A673 (cell line): Measurements from ENCODE around the gene CFAP300. TPM values are rescaled to one million over a fixed set of nuclear protein-coding genes. Genes with fewer than 3 reads are reported as not detected.

Experiments used
- BruUV-seq: library from RNA; stranded (reverse); fragments of 400-500 nt; replicated peaks from 2 replicates; lab custom pipeline; 2021; lab: Mats Ljungman, UMichigan
- CTCF ChIA-PET: fragments of 300-600 bp; sonication (Branson Sonifier 250); formaldehyde crosslinking; loops from one replicate; lab custom pipeline; 2022; ENCODE audit warnings: antibody characterized with exemption; lab: Charles Lee
- POLR2A ChIA-PET: fragments of 300-600 bp; sonication (Branson Sonifier 250); formaldehyde crosslinking; loops from one replicate; lab custom pipeline; 2022; ENCODE audit warnings: antibody characterized with exemption; ENCODE audit not compliant: low non-redundant PET; lab: Charles Lee
- DNase-seq: peaks from one replicate; pipeline ENCODE4 v3.0.0-alpha.2; 2015; ENCODE audit warnings: low spot score
- H3K27ac ChIP-seq: fragments of 200-600 bp; sonication (generic); 2 replicates; pipeline ENCODE4 v1.5.1; 2016; ENCODE audit warnings: mixed run types, low read depth, mild to moderate bottlenecking, mixed read lengths, antibody characterized with exemption, low read length; ENCODE audit not compliant: poor library complexity, severe bottlenecking
- H3K27me3 ChIP-seq: fragments of 200-600 bp; sonication (generic); replicated peaks from 2 replicates; pipeline ENCODE4 v1.6.1; 2017; ENCODE audit warnings: mixed run types, low read depth, mild to moderate bottlenecking, mixed read lengths, antibody characterized with exemption, low read length; ENCODE audit not compliant: insufficient read depth, poor library complexity
- H3K36me3 ChIP-seq: fragments of 200-600 bp; sonication (generic); 2 replicates; pipeline ENCODE4 v1.6.1; 2016; ENCODE audit warnings: mixed run types, mild to moderate bottlenecking, mixed read lengths, antibody characterized with exemption, low read length; ENCODE audit not compliant: insufficient read depth, poor library complexity, severe bottlenecking
- H3K4me1 ChIP-seq: fragments of 200-600 bp; sonication (generic); 2 replicates; pipeline ENCODE4 v1.6.1; 2017; ENCODE audit warnings: mixed run types, mild to moderate bottlenecking, mixed read lengths, antibody characterized with exemption, low read length; ENCODE audit not compliant: insufficient read depth, poor library complexity, severe bottlenecking
- H3K4me3 ChIP-seq: fragments of 200-600 bp; sonication (generic); 2 replicates; pipeline ENCODE4 v1.5.1; 2016; ENCODE audit warnings: low read depth, mixed run types, mild to moderate bottlenecking, mixed read lengths, low read length; ENCODE audit not compliant: poor library complexity, severe bottlenecking
- H3K9me3 ChIP-seq: fragments of 200-600 bp; sonication (generic); 2 replicates; pipeline ENCODE4 v1.6.1; 2016; ENCODE audit warnings: mixed run types, low read depth, mild to moderate bottlenecking, mixed read lengths, antibody characterized with exemption, low read length; ENCODE audit not compliant: poor library complexity, severe bottlenecking
- CTCF ChIP-seq: fragments of 300-800, 200-600 bp; sonication (generic); conservative IDR thresholded peaks from 2 replicates; pipeline ENCODE4 v1.5.1; 2017; ENCODE audit warnings: low read depth, mild to moderate bottlenecking, antibody characterized with exemption, low read length, moderate library complexity, mixed read lengths
- EZH2 ChIP-seq: fragments of 200-600 bp; sonication (generic); IDR thresholded peaks from 2 replicates; pipeline ENCODE4 v1.6.1; 2017; ENCODE audit warnings: borderline replicate concordance, low read depth, mild to moderate bottlenecking, mixed read lengths, antibody characterized with exemption, low read length; ENCODE audit not compliant: poor library complexity, severe bottlenecking
- intact Hi-C: fragments of 100-400 bp; cut with micrococcal nuclease; formaldehyde crosslinking; loops from one replicate; pipeline ENCODE4 v1.10.0; 2022; ENCODE audit not compliant: unreplicated experiment
- total RNA-seq: library from RNA; stranded (reverse); gene quantifications from 2 replicates; pipeline ENCODE4 v1.2.3, GENCODE V29; 2021

Gene CFAP300
- total RNA-seq, 1 experiment from 2014 or later, result 10.9 TPM

- TF ChIP-seq CTCF, result no peak
- TF ChIP-seq EZH2, result no peak
- ChIA-PET CTCF (no interaction called here), POLR2A (no interaction called here)
- no TSS peak for BruUV-seq
- Histone ChIP-seq H3K36me3 (no peaks in the 10 kb centered on the region), H3K9me3 (peaks cover 21% of the 10 kb centered on the region), H3K4me1 (no peaks in the 10 kb centered on the region), H3K27ac (no peak overlapping the region), H3K27me3 (no peaks in the 10 kb centered on the region), H3K4me3 (no peak overlapping the region)
- DNase-seq, result no peak
- intact Hi-C loops, result no loop called here
These were observed 23.5 kb downstream of the CFAP300 start for GRCh38 chr11:102070766-102071165.

GRCh38 chr11:102071497-102072472 is 24.5 kb downstream of the CFAP300 start:
- Histone ChIP-seq H3K4me3 (no peak overlapping the region), H3K4me1 (no peaks in the 10 kb centered on the region), H3K27me3 (no peaks in the 10 kb centered on the region), H3K27ac (no peak overlapping the region), H3K36me3 (no peaks in the 10 kb centered on the region), H3K9me3 (peaks cover 21% of the 10 kb centered on the region)
- CTCF ChIA-PET, result no interaction called here
- intact Hi-C loops, result no loop called here
- no peak for TF ChIP-seq CTCF
- no peak for TF ChIP-seq EZH2
- no peak for DNase-seq
- BruUV-seq, result no TSS peak
- POLR2A ChIA-PET, result no interaction called here

- BruUV-seq, result no TSS peak
These were observed 26.0 kb downstream of the CFAP300 start for GRCh38 chr11:102073253-102073652.

More at GRCh38 chr11:102073253-102073652, 26.0 kb downstream of the CFAP300 start:
- H3K9me3 ChIP-seq, result peaks cover 21% of the 10 kb centered on the region
- H3K27ac ChIP-seq, result no peak overlapping the region
- H3K4me1 ChIP-seq, result no peaks in the 10 kb centered on the region
- ChIA-PET CTCF (no interaction called here), POLR2A (no interaction called here)
- TF ChIP-seq CTCF, result no peak
- no peak for TF ChIP-seq EZH2
- no peak for DNase-seq
- H3K27me3 ChIP-seq, result no peaks in the 10 kb centered on the region
- no peaks in the 10 kb centered on the region for H3K36me3 ChIP-seq
- H3K4me3 ChIP-seq, result no peak overlapping the region
- intact Hi-C loops, result no loop called here
